Subcutaneous adipose tissue (tissue), 4 donors: Measurements from ENCODE around the gene NEURL1. TPM values are rescaled to one million over a fixed set of nuclear protein-coding genes. Genes with fewer than 3 reads are reported as not detected.

Experiments used
- CTCF ChIP-seq: fragments of 450-650 bp; IDR thresholded peaks from one replicate; pipeline ENCODE4 v1.5.1; 2016; ENCODE audit warnings: low read depth, mild to moderate bottlenecking, control low read depth, antibody characterized with exemption, moderate library complexity
- total RNA-seq, 4 donors: library from RNA; depleted of rRNA; stranded (reverse); fragments of >200 nt; gene quantifications; one replicate each; pipeline ENCODE4 v1.1.0, GENCODE V29; 2016

Gene NEURL1
- total RNA-seq, 4 donors from 2014 or later: not detected

- no peak for TF ChIP-seq CTCF
Observed at GRCh38 chr10:103449208-103450144, 44.0 kb upstream of the NEURL1 start.

- TF ChIP-seq CTCF: no peak
Observed at GRCh38 chr10:103450201-103450695, 43.3 kb upstream of the NEURL1 start.

GRCh38 chr10:103451091-103451813 is 42.3 kb upstream of the NEURL1 start:
- no peak for TF ChIP-seq CTCF

GRCh38 chr10:103451831-103452505 is 41.5 kb upstream of the NEURL1 start, which contains the start of gene CALHM2:
Gene CALHM2 (minus strand): TSS chr10:103452370. CDS start chr10:103449941, 2,429 bp downstream.
- TF ChIP-seq CTCF: no peak

GRCh38 chr10:103452506-103453230 is 40.8 kb upstream of the NEURL1 start:
- no peak for TF ChIP-seq CTCF

GRCh38 chr10:103454026-103454425 is 39.5 kb upstream of the NEURL1 start:
- no peak for TF ChIP-seq CTCF
